Gastrocnemius medialis (tissue), 4 donors: ENCODE results near the gene USP21. TPM values are rescaled to one million over a fixed set of nuclear protein-coding genes. Genes with fewer than 3 reads are reported as not detected.

ENCODE experiments used
- ATAC-seq, 2 donors: fragments of 150-250 bp; one replicate each; pipeline ENCODE4 v1.9.1; 2016
- DNase-seq, 2 donors: peaks; one replicate each; pipeline ENCODE4 v3.0.0-alpha.2; 2019
- H3K27ac ChIP-seq, 4 donors: fragments of 200-600 bp; sonication (generic); 1 replicate in 1 of 4; 2 replicates in 3 of 4; pipeline ENCODE4 v1.5.1; 2016 to 2018; ENCODE audit warnings: mild to moderate bottlenecking in 2 of 4, moderate library complexity in 1 of 4
- H3K27me3 ChIP-seq, 3 donors: fragments of 200-600 bp; sonication (generic) in 2 of 3; 1 replicate in 1 of 3; 2 replicates in 2 of 3; pipeline versions ENCODE4 v1.5.1 to v1.6.0; 2016 to 2019; ENCODE audit warnings: mild to moderate bottlenecking in 1 of 3, moderate library complexity in 1 of 3
- H3K36me3 ChIP-seq, 2 donors: fragments of 200-600 bp; sonication (generic) in 1 of 2; one replicate each; pipeline ENCODE4 v1.5.1; 2017 to 2018
- H3K4me1 ChIP-seq, 2 donors: fragments of 200-600 bp; sonication (generic) in 1 of 2; one replicate each; pipeline ENCODE4 v1.5.1; 2016 to 2017; ENCODE audit warnings: mild to moderate bottlenecking in 2 of 2
- H3K4me3 ChIP-seq, 4 donors: fragments of 200-600 bp; sonication (generic) in 3 of 4; 1 replicate in 1 of 4; 2 replicates in 3 of 4; pipeline ENCODE4 v1.5.1; 2016 to 2019; ENCODE audit warnings: mild to moderate bottlenecking in 2 of 4
- H3K9me3 ChIP-seq, 3 donors: fragments of 200-600 bp; sonication (generic) in 2 of 3; 1 replicate in 1 of 3; 2 replicates in 2 of 3; pipeline ENCODE4 v1.5.1; 2016 to 2019
- CTCF ChIP-seq, 5 experiments: fragments of 450-650 bp in 3 of 5; fragments of 200-600 bp in 2 of 5; sonication (generic) in 2 of 5; IDR thresholded peaks in 4 of 5; conservative IDR thresholded peaks in 1 of 5; 1 replicate in 4 of 5; 2 replicates in 1 of 5; pipeline ENCODE4 v1.5.1; 2016 to 2019; ENCODE audit warnings: antibody characterized with exemption in 5 of 5, mild to moderate bottlenecking in 3 of 5, moderate library complexity in 3 of 5
- POLR2A ChIP-seq, 2 donors: fragments of 450-650 bp; IDR thresholded peaks; one replicate each; pipeline ENCODE4 v1.6.1; 2017; ENCODE audit warnings: antibody characterized with exemption in 2 of 2, mild to moderate bottlenecking in 2 of 2, moderate library complexity in 2 of 2
- in situ Hi-C, 4 donors: fragments of 200-750 bp; cut with MboI; loops; one replicate each; pipeline versions ENCODE4 v1.15.0 to v1.8.0; 2017; ENCODE audit warnings: low sequenced_read_pairs in 4 of 4
- intact Hi-C: fragments of 100-400 bp; cut with DNase I; formaldehyde crosslinking; loops from one replicate; pipeline ENCODE4 v1.15.1; 2023; ENCODE audit warnings: low total_unique reads
- total RNA-seq, 4 donors: library from RNA; depleted of rRNA; stranded (reverse); fragments of >200 nt; gene quantifications; one replicate each; pipeline versions ENCODE4 v1.1.0 to v1.2.3, GENCODE V29; 2016

The USP21 gene
- total RNA-seq, 4 donors from 2014 or later = 16.5 to 20.8 (median 18.0) TPM

DNA sequence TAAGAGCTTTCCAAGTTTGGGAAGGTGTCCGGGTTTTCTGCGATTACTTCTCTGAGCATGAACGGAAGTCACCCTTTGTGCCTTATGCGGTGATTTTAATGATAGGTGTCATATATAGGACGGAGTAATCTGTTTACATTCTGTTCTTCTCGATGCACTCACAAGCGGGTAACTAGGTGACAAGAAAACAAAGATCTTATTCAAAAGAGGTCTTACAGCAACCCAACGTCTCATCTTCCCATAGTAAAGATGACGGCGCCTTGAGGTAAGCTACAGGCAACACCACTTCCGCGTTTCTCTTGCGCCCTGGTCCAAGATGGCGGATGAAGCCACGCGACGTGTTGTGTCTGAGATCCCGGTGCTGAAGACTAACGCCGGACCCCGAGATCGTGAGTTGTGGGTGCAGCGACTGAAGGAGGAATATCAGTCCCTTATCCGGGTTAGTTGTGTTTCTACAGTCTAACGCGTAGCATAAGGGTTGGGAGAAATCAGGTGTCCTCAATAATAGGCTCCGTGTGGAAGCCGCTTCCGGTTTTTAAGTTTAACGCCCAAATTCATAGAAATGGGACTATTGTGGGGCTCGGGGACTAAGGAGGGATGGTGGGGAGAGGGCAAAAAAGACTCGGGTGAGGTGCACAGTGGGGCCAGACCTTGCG, 5.5 kb upstream of the USP21 start, which contains the start of gene UFC1:
Gene UFC1 (plus strand): TSS at position 297 of the 656 bp plus-strand sequence. CDS start 20 bp downstream, at position 317.
- Histone ChIP-seq H3K27ac (peak within 1 kb of the TSS; percentile 88 to 98 (median 92)), H3K36me3 (peaks cover 0 to 12% of the 10 kb centered on the region in 2 donors), H3K27me3 (no peaks in the 10 kb centered on the region), H3K4me1 (peaks cover 9 to 18% of the 10 kb centered on the region in 2 donors), H3K4me3 (peak within 1 kb of the TSS; percentile 73 to 96 (median 82)), H3K9me3 (no peaks in the 10 kb centered on the region)
- DNase-seq = peak; percentile 68 to 74
- in situ Hi-C loops (loop anchor here in 1 of 4 donors (10.0 kb wide), 1 partner anchor 109 kb away; the partner anchor contains the start of gene USF1), intact Hi-C loops (loop anchor here (1.0 to 10.0 kb wide), 3 partner anchors 21 to 809 kb away; partner anchors contain the start of genes COPA, NCSTN, NIT1 and PFDN2)
- ATAC-seq = peak; percentile 97 to 98
- peak in 1 of 2 donors; percentile 26 for TF ChIP-seq POLR2A (IDR thresholded peaks at IDR 0.05)
- no peak for TF ChIP-seq CTCF (IDR thresholded peaks at IDR 0.05 in 4 of 5, conservative IDR thresholded peaks at IDR 0.05 in 1 of 5)

GRCh38 chr1:161157867-161158266, 1.4 kb upstream of the USP21 start:
- in situ Hi-C loops (loop anchor here in 1 of 4 donors (10.0 kb wide), 1 partner anchor 113 kb away; the partner anchor contains the start of gene USF1), intact Hi-C loops (loop anchor here (2.0 to 10.0 kb wide), 2 partner anchors 111 to 813 kb away; partner anchors contain the start of genes COPA and NCSTN)
- peaks cover 0 to 33% of the 10 kb centered on the region in 2 donors for H3K36me3 ChIP-seq
- ATAC-seq (no peak), DNase-seq (no peak)
- no peaks in the 10 kb centered on the region for H3K9me3 ChIP-seq
- peaks cover 25 to 38% of the 10 kb centered on the region in 2 donors for H3K4me1 ChIP-seq
- H3K27me3 ChIP-seq = no peaks in the 10 kb centered on the region
- no peak overlapping the region for H3K4me3 ChIP-seq
- no peak for TF ChIP-seq CTCF (IDR thresholded peaks at IDR 0.05 in 4 of 5, conservative IDR thresholded peaks at IDR 0.05 in 1 of 5)
- TF ChIP-seq POLR2A (IDR thresholded peaks at IDR 0.05) = no peak
- H3K27ac ChIP-seq = peak overlapping the region in 1 of 4 donors; percentile 95

GRCh38 chr1:161158316-161159010, 837 bp upstream of the USP21 start:
- Histone ChIP-seq H3K4me1 (peaks cover 25 to 33% of the 10 kb centered on the region in 2 donors), H3K27ac (peak overlapping the region; percentile 90 to 95 (median 92)), H3K27me3 (no peaks in the 10 kb centered on the region), H3K4me3 (peak overlapping the region; percentile 82 to 100 (median 95)), H3K36me3 (peaks cover 0 to 39% of the 10 kb centered on the region in 2 donors), H3K9me3 (no peaks in the 10 kb centered on the region)
- intact Hi-C loops = loop anchor here (1.0 to 10.0 kb wide), 3 partner anchors 26 to 814 kb away; partner anchors contain the start of genes COPA, DEDD and NCSTN
- DNase-seq (no peak), ATAC-seq (no peak)
- in situ Hi-C loops = loop anchor here in 1 of 4 donors (10.0 kb wide), 1 partner anchor 114 kb away; the partner anchor contains the start of gene USF1
- TF ChIP-seq CTCF (IDR thresholded peaks at IDR 0.05 in 4 of 5, conservative IDR thresholded peaks at IDR 0.05 in 1 of 5) (no peak), POLR2A (IDR thresholded peaks at IDR 0.05) (no peak)

DNA sequence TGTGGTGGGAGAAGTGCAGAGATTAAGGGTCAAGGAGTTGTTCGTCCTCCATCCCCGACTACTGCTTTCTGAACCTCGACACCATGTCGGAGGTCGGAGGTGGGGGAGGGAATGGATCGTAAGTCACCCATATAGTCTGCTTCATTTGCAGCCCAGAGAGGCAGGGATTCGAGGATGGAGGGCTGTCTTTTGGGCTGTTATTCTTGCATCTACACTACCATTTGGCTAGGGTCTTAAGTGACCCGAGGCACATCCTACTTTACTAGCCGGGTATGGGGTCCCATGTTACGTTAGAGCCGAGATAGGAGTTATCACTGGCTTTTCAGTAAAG, 578 bp downstream of the USP21 start:
- Histone ChIP-seq H3K4me1 (peaks cover 20 to 26% of the 10 kb centered on the region in 2 donors), H3K27ac (peak overlapping the region; percentile 90 to 95 (median 92)), H3K4me3 (peak overlapping the region; percentile 82 to 100 (median 95)), H3K9me3 (no peaks in the 10 kb centered on the region), H3K27me3 (no peaks in the 10 kb centered on the region), H3K36me3 (peaks cover 0 to 52% of the 10 kb centered on the region in 2 donors)
- no peak for DNase-seq
- in situ Hi-C loops (loop anchor here in 1 of 4 donors (10.0 kb wide), 1 partner anchor 115 kb away; the partner anchor contains the start of gene USF1), intact Hi-C loops (loop anchor here (1.0 to 10.0 kb wide), 3 partner anchors 28 to 815 kb away; partner anchors contain the start of genes COPA, DEDD and NCSTN)
- no peak for TF ChIP-seq POLR2A (IDR thresholded peaks at IDR 0.05)
- no peak for TF ChIP-seq CTCF (IDR thresholded peaks at IDR 0.05 in 4 of 5, conservative IDR thresholded peaks at IDR 0.05 in 1 of 5)
- ATAC-seq = no peak
